HCT116 (cell line): ENCODE results near the gene HRH3. TPM values are rescaled to one million over a fixed set of nuclear protein-coding genes. Genes with fewer than 3 reads are reported as not detected.
A peak's percentile ranks its signal among the peaks of the same experiment; 100 is the strongest.

Experiments
- ATAC-seq: fragments of 200-7000 bp; cut with Tn5 transposase; 2 replicates; pipeline ENCODE4 v1.9.1; 2020; ENCODE audit warnings: mild to moderate bottlenecking, moderate library complexity
- BruUV-seq: library from RNA; stranded (reverse); fragments of 400-500 nt; replicated peaks from 2 replicates; lab custom pipeline; 2021; lab: Mats Ljungman, UMichigan
- CTCF ChIA-PET: fragments of 300-600 bp; sonication (Branson Sonifier 250); formaldehyde crosslinking; loops from one replicate; lab custom pipeline; 2021; ENCODE audit warnings: antibody characterized with exemption; lab: Charles Lee
- POLR2A ChIA-PET: fragments of 300-600, 350-600 bp; sonication (Branson Sonifier 250); formaldehyde crosslinking; loops from one replicate; lab custom pipeline; 2021; ENCODE audit warnings: antibody characterized with exemption; lab: Charles Lee
- RAD21 ChIA-PET, 2 experiments: fragments of 300-600 bp; sonication (Branson Sonifier 250); formaldehyde crosslinking; loops; one replicate each; lab custom pipeline; 2023; ENCODE audit warnings: low total read pairs in 2 of 2; ENCODE audit not compliant: uncharacterized antibody in 2 of 2, unreplicated experiment in 2 of 2, low non-redundant PET in 1 of 2; lab: Charles Lee
- DNase-seq: peaks from one replicate; pipeline ENCODE4 v3.0.0-alpha.2; 2010; ENCODE audit warnings: low read depth, low spot score
- H2AFZ ChIP-seq: fragments of 200-600 bp; shearing (Covaris generic), sonication (generic); 2 replicates; pipeline ENCODE4 v1.6.1; 2017; ENCODE audit warnings: low read depth, mixed run types, mixed read lengths, antibody characterized with exemption, low read length; ENCODE audit not compliant: poor library complexity, severe bottlenecking
- H3K27ac ChIP-seq: 2 replicates; pipeline ENCODE4 v1.5.1; 2012; ENCODE audit warnings: low read depth, low read length
- H3K27me3 ChIP-seq: fragments of 200-600 bp; sonication (generic); 2 replicates; pipeline ENCODE4 v1.6.1; 2016; ENCODE audit warnings: mixed run types, low read length, mixed read lengths; ENCODE audit not compliant: insufficient read depth
- H3K36me3 ChIP-seq, 2 experiments: fragments of 200-500 bp in 1 of 2; fragments of 200-600 bp in 1 of 2; sonication (Bioruptor generic) in 1 of 2; sonication (generic) in 1 of 2; 2 replicates each; pipeline versions ENCODE4 v1.5.1 to v1.6.1; 2014 to 2016; ENCODE audit warnings: low read length in 2 of 2, inconsistent platforms in 1 of 2, mixed read lengths in 1 of 2, mixed run types in 1 of 2; ENCODE audit not compliant: insufficient read depth in 2 of 2, control insufficient read depth in 1 of 2
- H3K4me1 ChIP-seq, 2 experiments: fragments of 200-600 bp in 1 of 2; sonication (generic) in 1 of 2; 2 replicates each; pipeline versions ENCODE4 v1.5.1 to v1.6.1; 2012 to 2017; ENCODE audit warnings: low read length in 2 of 2, inconsistent platforms in 1 of 2, mild to moderate bottlenecking in 1 of 2, mixed read lengths in 1 of 2, mixed run types in 1 of 2, moderate library complexity in 1 of 2; ENCODE audit not compliant: insufficient read depth in 2 of 2, control insufficient read depth in 1 of 2
- H3K4me2 ChIP-seq: fragments of 200-600 bp; sonication (generic); 2 replicates; pipeline ENCODE4 v1.6.1; 2017; ENCODE audit warnings: mixed run types, low read length, mixed read lengths
- H3K4me3 ChIP-seq, 2 experiments: fragments of 200-600 bp in 1 of 2; sonication (generic) in 1 of 2; replicated peaks in 1 of 2; 2 replicates each; pipeline ENCODE4 v1.5.1; 2011 to 2016; ENCODE audit warnings: low read length in 2 of 2, control low read depth in 1 of 2, low read depth in 1 of 2, mild to moderate bottlenecking in 1 of 2, mixed read lengths in 1 of 2, mixed run types in 1 of 2
- H3K79me2 ChIP-seq: fragments of 200-600 bp; sonication (generic); 2 replicates; pipeline ENCODE4 v1.6.1; 2017; ENCODE audit warnings: mild to moderate bottlenecking, mixed run types, low read length, moderate library complexity, mixed read lengths; ENCODE audit not compliant: insufficient read depth
- H3K9ac ChIP-seq: fragments of 200-600 bp; sonication (generic); 2 replicates; pipeline ENCODE4 v1.6.1; 2016; ENCODE audit warnings: low read length, mixed read lengths
- H3K9me2 ChIP-seq: fragments of 200-600 bp; sonication (generic), shearing (Covaris generic); 2 replicates; pipeline ENCODE4 v1.6.1; 2017; ENCODE audit warnings: mixed run types, mild to moderate bottlenecking, moderate library complexity; ENCODE audit not compliant: insufficient read depth
- H3K9me3 ChIP-seq, 2 experiments: fragments of 200-500 bp in 1 of 2; fragments of 200-600 bp in 1 of 2; sonication (Bioruptor generic) in 1 of 2; sonication (generic) in 1 of 2; 2 replicates each; pipeline ENCODE4 v1.6.1; 2014 to 2017; ENCODE audit warnings: low read length in 2 of 2, mixed read lengths in 2 of 2, inconsistent platforms in 1 of 2, low read depth in 1 of 2, mild to moderate bottlenecking in 1 of 2, mixed run types in 1 of 2, moderate library complexity in 1 of 2; ENCODE audit not compliant: control insufficient read depth in 1 of 2, insufficient read depth in 1 of 2
- H4K20me1 ChIP-seq: fragments of 200-600 bp; sonication (generic), shearing (Covaris generic); 2 replicates; pipeline ENCODE4 v1.6.1; 2017; ENCODE audit warnings: mixed run types, mild to moderate bottlenecking, moderate library complexity; ENCODE audit not compliant: insufficient read depth
- ATF3 ChIP-seq: IDR thresholded peaks from 2 replicates; pipeline ENCODE4 v1.6.1; 2012
- CEBPB ChIP-seq: IDR thresholded peaks from 2 replicates; pipeline ENCODE4 v1.6.1; 2012; ENCODE audit warnings: low read depth
- ELF1 ChIP-seq: IDR thresholded peaks from 2 replicates; pipeline ENCODE4 v1.6.1; 2012; ENCODE audit warnings: low read depth, borderline replicate concordance
- MAX ChIP-seq: IDR thresholded peaks from 2 replicates; pipeline ENCODE4 v1.6.1; 2012
- POLR2A ChIP-seq: IDR thresholded peaks from 2 replicates; pipeline ENCODE4 v1.7.0; 2011; ENCODE audit warnings: borderline replicate concordance; ENCODE audit not compliant: insufficient read depth, insufficient read length; ENCODE audit errors: extremely low read depth
- POLR2AphosphoS5 ChIP-seq: IDR thresholded peaks from 2 replicates; pipeline ENCODE4 v1.6.1; 2011; ENCODE audit warnings: mild to moderate bottlenecking, low read depth, low read length, moderate library complexity
- SIN3A ChIP-seq: IDR thresholded peaks from 2 replicates; pipeline ENCODE4 v1.6.1; 2012; ENCODE audit warnings: low read depth
- SRF ChIP-seq: IDR thresholded peaks from 2 replicates; pipeline ENCODE4 v1.6.1; 2012; ENCODE audit warnings: low read depth
- TCF7L2 ChIP-seq: IDR thresholded peaks from 2 replicates; pipeline ENCODE4 v1.7.0; 2011; ENCODE audit warnings: borderline replicate concordance, inconsistent platforms; ENCODE audit not compliant: insufficient read depth, insufficient read length; ENCODE audit errors: extremely low read depth
- YY1 ChIP-seq: IDR thresholded peaks from 2 replicates; pipeline ENCODE4 v1.6.1; 2011; ENCODE audit warnings: low read length, low read depth, moderate library complexity, mild to moderate bottlenecking; ENCODE audit not compliant: insufficient replicate concordance; ENCODE audit errors: extremely low read depth
- ZBTB33 ChIP-seq: IDR thresholded peaks from 2 replicates; pipeline ENCODE4 v1.6.1; 2011; ENCODE audit warnings: mild to moderate bottlenecking, low read length, moderate library complexity; ENCODE audit not compliant: insufficient replicate concordance; ENCODE audit errors: extremely low read depth
- ZNF274 ChIP-seq: fragments of 200-500 bp; sonication (Bioruptor generic); IDR thresholded peaks from 2 replicates; pipeline ENCODE4 v1.6.1; 2014; ENCODE audit warnings: mild to moderate bottlenecking, low read depth, low read length, inconsistent platforms
- intact Hi-C: fragments of 100-400 bp; cut with micrococcal nuclease; formaldehyde crosslinking; loops from 2 replicates; pipeline ENCODE4 v1.10.0; 2022
- total RNA-seq: library from RNA; stranded (reverse); gene quantifications from one replicate; pipeline ENCODE4 v1.2.1, GENCODE V29; 2021; ENCODE audit not compliant: unreplicated experiment

The HRH3 gene
- total RNA-seq, 1 experiment from 2014 or later, result not detected

GRCh38 chr20:62240020-62240685 lies 20.1 kb upstream of the HRH3 start:
- no peak overlapping the region for H2AFZ ChIP-seq
- peaks cover 22% of the 10 kb centered on the region for H3K79me2 ChIP-seq
- H3K4me2 ChIP-seq, result peak overlapping the region; percentile 93; the same call in 1 of the 2 replicates
- ATAC-seq, result no peak
- no peaks in the 10 kb centered on the region for H3K36me3 ChIP-seq
- peaks cover 5 to 24% of the 10 kb centered on the region in 2 experiments; a peak in 3 of 4 replicates for H3K4me1 ChIP-seq
- TSS peak; percentile 43 for BruUV-seq
- H3K4me3 ChIP-seq, result no peak overlapping the region
- H4K20me1 ChIP-seq, result no peaks in the 10 kb centered on the region
- no peaks in the 10 kb centered on the region for H3K27me3 ChIP-seq
- no peaks in the 10 kb centered on the region for H3K9me2 ChIP-seq
- POLR2A ChIA-PET, result no interaction called here
- TF ChIP-seq TCF7L2 (no peak), ZBTB33 (no peak), POLR2A (no peak), ELF1 (no peak), MAX (no peak), ATF3 (no peak), CEBPB (no peak), ZNF274 (no peak), SIN3A (no peak), SRF (no peak), POLR2AphosphoS5 (no peak), YY1 (no peak)
- RAD21 ChIA-PET, result no interaction called here
- CTCF ChIA-PET, result no interaction called here
- no peak overlapping the region for H3K9ac ChIP-seq
- intact Hi-C loops, result no loop called here
- no peak overlapping the region for H3K27ac ChIP-seq
- DNase-seq, result no peak
- no peaks in the 10 kb centered on the region for H3K9me3 ChIP-seq
